Thyroid gland (tissue), 4 donors: ENCODE data around the gene COTL1.

Experiments used
- POLR2A ChIP-seq, 2 donors: fragments of 450-650 bp; IDR thresholded peaks; one replicate each; pipeline ENCODE4 v1.6.1; 2017; ENCODE audit warnings: antibody characterized with exemption in 2 of 2, mild to moderate bottlenecking in 2 of 2, moderate library complexity in 1 of 2
- TF ChIP-seq, protein P1 (sequence below), 6 experiments: fragments of 200-600 bp in 3 of 6; fragments of 450-650 bp in 3 of 6; sonication (generic) in 3 of 6; IDR thresholded peaks; one replicate each; pipeline ENCODE4 v1.5.1; 2016 to 2019; ENCODE audit warnings: antibody characterized with exemption in 6 of 6, mild to moderate bottlenecking in 2 of 6, inconsistent platforms in 1 of 6, moderate library complexity in 1 of 6

DNA sequence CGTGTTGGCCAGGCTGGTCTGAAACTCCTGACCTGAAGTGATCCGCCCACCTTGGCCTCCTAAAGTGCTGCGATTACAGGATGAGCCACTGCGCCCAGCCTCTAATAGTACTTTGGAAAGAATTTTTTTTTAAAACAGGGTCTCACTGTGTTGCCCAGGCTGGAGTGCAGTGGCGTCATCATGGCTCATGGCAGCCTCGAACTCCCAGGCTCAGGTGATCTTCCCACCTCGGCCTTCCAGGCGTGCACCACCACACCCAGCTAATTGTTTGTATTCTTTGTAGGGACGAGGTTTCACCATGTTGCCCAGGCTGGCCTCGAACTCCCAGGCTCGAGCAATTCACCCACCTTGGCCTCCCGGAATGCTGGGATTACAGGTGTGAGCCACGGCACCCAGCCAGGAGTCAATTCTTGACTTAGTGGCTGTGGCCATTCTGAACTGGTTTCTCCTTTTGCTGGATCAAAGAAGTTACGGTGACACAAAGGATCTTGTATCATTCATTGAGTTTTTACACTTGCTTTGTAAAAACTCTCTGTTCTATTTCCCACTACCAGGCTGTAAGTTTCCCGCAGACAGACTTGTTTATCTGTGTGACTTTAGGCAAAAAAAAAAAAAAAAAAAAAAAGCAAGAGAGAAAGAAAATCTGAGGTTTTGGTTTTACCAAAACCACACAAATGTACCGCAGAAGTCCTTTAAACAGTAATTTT is 12.7 kb upstream of the COTL1 start:
- no peak for TF ChIP-seq POLR2A (IDR thresholded peaks at IDR 0.05)
- TF ChIP-seq, protein P1, sequence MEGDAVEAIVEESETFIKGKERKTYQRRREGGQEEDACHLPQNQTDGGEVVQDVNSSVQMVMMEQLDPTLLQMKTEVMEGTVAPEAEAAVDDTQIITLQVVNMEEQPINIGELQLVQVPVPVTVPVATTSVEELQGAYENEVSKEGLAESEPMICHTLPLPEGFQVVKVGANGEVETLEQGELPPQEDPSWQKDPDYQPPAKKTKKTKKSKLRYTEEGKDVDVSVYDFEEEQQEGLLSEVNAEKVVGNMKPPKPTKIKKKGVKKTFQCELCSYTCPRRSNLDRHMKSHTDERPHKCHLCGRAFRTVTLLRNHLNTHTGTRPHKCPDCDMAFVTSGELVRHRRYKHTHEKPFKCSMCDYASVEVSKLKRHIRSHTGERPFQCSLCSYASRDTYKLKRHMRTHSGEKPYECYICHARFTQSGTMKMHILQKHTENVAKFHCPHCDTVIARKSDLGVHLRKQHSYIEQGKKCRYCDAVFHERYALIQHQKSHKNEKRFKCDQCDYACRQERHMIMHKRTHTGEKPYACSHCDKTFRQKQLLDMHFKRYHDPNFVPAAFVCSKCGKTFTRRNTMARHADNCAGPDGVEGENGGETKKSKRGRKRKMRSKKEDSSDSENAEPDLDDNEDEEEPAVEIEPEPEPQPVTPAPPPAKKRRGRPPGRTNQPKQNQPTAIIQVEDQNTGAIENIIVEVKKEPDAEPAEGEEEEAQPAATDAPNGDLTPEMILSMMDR (IDR thresholded peaks at IDR 0.05) = no peak
